Glomerular endothelial cell (primary cell): ENCODE results near the gene TATDN3. TPM values are rescaled to one million over a fixed set of nuclear protein-coding genes. Genes with fewer than 3 reads are reported as not detected.
"Not testable (repeated sequence)": the region's sequence is repeated elsewhere in the genome, so short reads cannot be mapped to it uniquely, and the experiment has no call there.

Experiments used
- DNase-seq: peaks from one replicate; pipeline ENCODE4 v3.0.0-alpha.2; 2011; ENCODE audit warnings: low read depth, low spot score; ENCODE audit errors: extremely low read depth
- total RNA-seq: library from RNA; depleted of rRNA; stranded (reverse); fragments of >200 nt; gene quantifications from 2 replicates; pipeline ENCODE4 v1.2.3, GENCODE V29; 2015

The TATDN3 gene
- total RNA-seq, result 9.4 and 9.5 TPM in 2 replicates

GRCh38 chr1:212791676-212792395 lies at the start of gene TATDN3, which contains the start of gene NSL1:
TATDN3 (plus strand) TSS chr1:212791894; CDS start chr1:212791922, 28 bp downstream.
NSL1 (minus strand) TSS chr1:212791777; CDS start chr1:212791763, 14 bp downstream.
- peak; percentile 76 for DNase-seq

- DNase-seq, result no peak
These were observed 47.7 kb upstream of the TATDN3 start for GRCh38 chr1:212743901-212744475.

- DNase-seq, result no peak
These were observed 46.4 kb upstream of the TATDN3 start for GRCh38 chr1:212745303-212745702.

- no peak for DNase-seq
These were observed 45.1 kb upstream of the TATDN3 start for GRCh38 chr1:212746546-212746945.

GRCh38 chr1:212749821-212750535 lies 41.7 kb upstream of the TATDN3 start:
- peak; percentile 47 for DNase-seq

- no peak for DNase-seq
These were observed 39.3 kb upstream of the TATDN3 start for GRCh38 chr1:212752252-212752933.

- DNase-seq, result no peak
These were observed 38.7 kb upstream of the TATDN3 start for GRCh38 chr1:212752934-212753497.

- no peak for DNase-seq
These were observed 37.9 kb upstream of the TATDN3 start for GRCh38 chr1:212753749-212754148.

GRCh38 chr1:212754193-212754592 lies 37.5 kb upstream of the TATDN3 start:
- no peak for DNase-seq

GRCh38 chr1:212754680-212755079 lies 37.0 kb upstream of the TATDN3 start:
- DNase-seq, result no peak

- no peak for DNase-seq
These were observed 32.0 kb upstream of the TATDN3 start for GRCh38 chr1:212759683-212760082.

- no peak for DNase-seq
These were observed 31.4 kb upstream of the TATDN3 start for GRCh38 chr1:212760126-212760823.

- no peak for DNase-seq
These were observed 29.5 kb upstream of the TATDN3 start for GRCh38 chr1:212762234-212762633.

- no peak for DNase-seq
These were observed 28.9 kb upstream of the TATDN3 start for GRCh38 chr1:212762839-212763238.

- DNase-seq, result not testable (repeated sequence)
These were observed 26.9 kb upstream of the TATDN3 start for GRCh38 chr1:212764718-212765281.

GRCh38 chr1:212766825-212767224 lies 24.9 kb upstream of the TATDN3 start:
- not testable (repeated sequence) for DNase-seq

GRCh38 chr1:212769459-212770167 lies 22.1 kb upstream of the TATDN3 start:
- no peak for DNase-seq

GRCh38 chr1:212771341-212771740 lies 20.4 kb upstream of the TATDN3 start:
- DNase-seq, result no peak

- DNase-seq, result no peak
These were observed 18.7 kb upstream of the TATDN3 start for GRCh38 chr1:212773011-212773410.
